H1 (cell line): ENCODE data around the gene AAMDC. TPM values are rescaled to one million over a fixed set of nuclear protein-coding genes. Genes with fewer than 3 reads are reported as not detected.

Experiments
- CTCF ChIA-PET: fragments of 300-600 bp; sonication (Branson Sonifier 250); formaldehyde crosslinking; loops from one replicate; lab custom pipeline; 2021; ENCODE audit not compliant: partially characterized antibody; lab: Charles Lee
- POLR2A ChIA-PET: fragments of 300-600 bp; sonication (Branson Sonifier 250); formaldehyde crosslinking; loops from one replicate; lab custom pipeline; 2021; ENCODE audit warnings: inconsistent platforms; ENCODE audit not compliant: partially characterized antibody; lab: Charles Lee
- DNase-seq, 2 experiments: peaks; one replicate each; pipeline versions ENCODE4 v3.0.0 to v3.0.0-alpha.2; 2010 to 2022; ENCODE audit warnings: low spot score in 2 of 2, low read depth in 1 of 2, mixed read lengths in 1 of 2
- FAIRE-seq: peaks from 2 replicates; lab custom pipeline; 2011; peaks lifted over from hg19 to GRCh38; lab: Jason Lieb, UNC
- H2AFZ ChIP-seq: 2 replicates; pipeline ENCODE4 v1.8.1; 2012; ENCODE audit warnings: low read length, inconsistent platforms
- H2AK5ac ChIP-seq: 2 replicates; pipeline ENCODE4 v1.6.1; 2013; ENCODE audit warnings: low read depth, low read length
- H2BK120ac ChIP-seq: replicated peaks from 2 replicates; pipeline ENCODE3; 2013; ENCODE audit warnings: low read depth, low read length, inconsistent platforms
- H2BK12ac ChIP-seq: 2 replicates; pipeline ENCODE4 v1.6.1; 2013; ENCODE audit warnings: low read depth, low read length
- H2BK15ac ChIP-seq: 2 replicates; pipeline ENCODE4 v1.6.1; 2013; ENCODE audit warnings: low read length
- H2BK20ac ChIP-seq: 2 replicates; pipeline ENCODE4 v1.6.1; 2013; ENCODE audit warnings: low read length
- H2BK5ac ChIP-seq: 2 replicates; pipeline ENCODE4 v1.6.1; 2013; ENCODE audit warnings: low read depth, low read length
- H3K14ac ChIP-seq: 2 replicates; pipeline ENCODE4 v1.6.1; 2013; ENCODE audit warnings: inconsistent platforms; ENCODE audit not compliant: insufficient read length
- H3K18ac ChIP-seq: 2 replicates; pipeline ENCODE4 v1.6.1; 2013; ENCODE audit warnings: low read length; ENCODE audit errors: extremely low read depth
- H3K23ac ChIP-seq: 2 replicates; pipeline ENCODE4 v1.6.1; 2013; ENCODE audit warnings: inconsistent platforms; ENCODE audit not compliant: insufficient read length
- H3K23me2 ChIP-seq: 2 replicates; pipeline ENCODE4 v1.6.1; 2013; ENCODE audit warnings: low read depth, low read length
- H3K27ac ChIP-seq: 2 replicates; pipeline ENCODE4 v1.6.1; 2011; ENCODE audit warnings: low read depth, low read length, inconsistent platforms
- H3K27me3 ChIP-seq, 4 experiments: replicated peaks in 1 of 4; 1 replicate in 1 of 4; 2 replicates in 3 of 4; pipeline versions ENCODE4 v1.6.1 to v1.8.1; 2011 to 2013; ENCODE audit warnings: low read length in 3 of 4, mild to moderate bottlenecking in 3 of 4, inconsistent platforms in 2 of 4, mixed read lengths in 2 of 4, moderate library complexity in 1 of 4; ENCODE audit not compliant: control insufficient read depth in 3 of 4, insufficient read depth in 3 of 4; ENCODE audit errors: extremely low read depth in 1 of 4
- H3K36me3 ChIP-seq, 4 experiments: 2 replicates each; pipeline versions ENCODE4 v1.6.1 to v1.8.1; 2011 to 2013; ENCODE audit warnings: mild to moderate bottlenecking in 4 of 4, low read length in 3 of 4, moderate library complexity in 2 of 4, control low read depth in 1 of 4, inconsistent platforms in 1 of 4; ENCODE audit not compliant: insufficient read depth in 4 of 4, control insufficient read depth in 2 of 4
- H3K4ac ChIP-seq: replicated peaks from 2 replicates; pipeline ENCODE3; 2013; ENCODE audit warnings: low read length, low read depth, mixed read lengths, inconsistent platforms; ENCODE audit not compliant: insufficient read length
- H3K4me1 ChIP-seq, 4 experiments: replicated peaks in 1 of 4; 1 replicate in 1 of 4; 2 replicates in 3 of 4; pipeline versions ENCODE4 v1.6.1 to v1.8.1; 2011 to 2013; ENCODE audit warnings: low read length in 3 of 4, inconsistent platforms in 2 of 4, mixed read lengths in 1 of 4; ENCODE audit not compliant: insufficient read depth in 4 of 4, control insufficient read depth in 3 of 4
- H3K4me2 ChIP-seq, 2 experiments: 2 replicates each; pipeline versions ENCODE4 v1.6.1 to v1.8.1; 2011 to 2013; ENCODE audit warnings: low read depth in 2 of 2, low read length in 2 of 2, control low read depth in 1 of 2, inconsistent platforms in 1 of 2, mild to moderate bottlenecking in 1 of 2; ENCODE audit not compliant: insufficient read depth in 1 of 2
- H3K4me3 ChIP-seq, 4 experiments: fragments of 200-600, 300-600 bp in 1 of 4; sonication (generic), shearing (Covaris generic), sonication (Bioruptor Twin) in 1 of 4; 2 replicates each; pipeline versions ENCODE4 v1.5.1 to v1.8.1; 2011 to 2016; ENCODE audit warnings: low read length in 4 of 4, low read depth in 3 of 4, control low read depth in 2 of 4, inconsistent platforms in 2 of 4, mild to moderate bottlenecking in 2 of 4, mixed read lengths in 1 of 4, moderate library complexity in 1 of 4; ENCODE audit not compliant: insufficient read depth in 2 of 4; ENCODE audit errors: extremely low read depth in 1 of 4
- H3K56ac ChIP-seq: replicated peaks from 2 replicates; pipeline ENCODE3; 2013; ENCODE audit warnings: low read depth, mild to moderate bottlenecking, mixed read lengths, low read length, inconsistent platforms; ENCODE audit not compliant: insufficient read length
- H3K79me1 ChIP-seq: 2 replicates; pipeline ENCODE4 v1.6.1; 2013; ENCODE audit warnings: low read depth, low read length, control low read depth
- H3K79me2 ChIP-seq, 2 experiments: 2 replicates each; pipeline versions ENCODE4 v1.6.1 to v1.8.1; 2012 to 2013; ENCODE audit warnings: low read length in 2 of 2, mild to moderate bottlenecking in 2 of 2, inconsistent platforms in 1 of 2; ENCODE audit not compliant: insufficient read depth in 2 of 2, control insufficient read depth in 1 of 2
- H3K9ac ChIP-seq, 4 experiments: replicated peaks in 1 of 4; 1 replicate in 1 of 4; 2 replicates in 3 of 4; pipeline versions ENCODE4 v1.6.1 to v1.8.1; 2011 to 2013; ENCODE audit warnings: low read depth in 3 of 4, low read length in 3 of 4, control low read depth in 2 of 4, mild to moderate bottlenecking in 2 of 4, moderate library complexity in 2 of 4, inconsistent platforms in 1 of 4; ENCODE audit errors: extremely low read depth in 1 of 4
- H3K9me3 ChIP-seq, 2 experiments: 2 replicates each; pipeline versions ENCODE4 v1.6.1 to v1.8.1; 2012 to 2013; ENCODE audit warnings: mild to moderate bottlenecking in 2 of 2, moderate library complexity in 2 of 2, control low read depth in 1 of 2, inconsistent platforms in 1 of 2, low read depth in 1 of 2, low read length in 1 of 2, mixed read lengths in 1 of 2; ENCODE audit not compliant: insufficient read depth in 2 of 2
- H4K20me1 ChIP-seq, 2 experiments: replicated peaks in 1 of 2; 2 replicates each; pipeline versions ENCODE3 to v1.8.1; 2011 to 2013; ENCODE audit warnings: inconsistent platforms in 2 of 2, low read length in 2 of 2, mild to moderate bottlenecking in 1 of 2; ENCODE audit not compliant: insufficient read depth in 2 of 2, control insufficient read depth in 1 of 2
- H4K5ac ChIP-seq: 2 replicates; pipeline ENCODE4 v1.6.1; 2013; ENCODE audit warnings: low read length, low read depth, mixed read lengths, inconsistent platforms; ENCODE audit not compliant: insufficient read length
- H4K8ac ChIP-seq: 2 replicates; pipeline ENCODE4 v1.8.0; 2013; ENCODE audit warnings: mild to moderate bottlenecking, moderate library complexity, low read length, inconsistent platforms; ENCODE audit not compliant: insufficient read depth; ENCODE audit errors: extremely low read depth
- H4K91ac ChIP-seq: replicated peaks from 2 replicates; pipeline ENCODE3; 2013; ENCODE audit warnings: low read length, mixed read lengths, inconsistent platforms; ENCODE audit not compliant: insufficient read length
- ASH2L ChIP-seq: fragments of 200-600, 300-600 bp; sonication (generic); IDR thresholded peaks from one replicate; pipeline ENCODE4 v1.7.1; 2017; ENCODE audit warnings: low read length
- CEBPB ChIP-seq: IDR thresholded peaks from 2 replicates; pipeline ENCODE4 v1.6.1; 2012; ENCODE audit warnings: low read depth, low read length
- EZH2 ChIP-seq: fragments of 200-600 bp; sonication (generic); IDR thresholded peaks from 2 replicates; pipeline ENCODE4 v1.7.1; 2012; ENCODE audit warnings: low read depth, mild to moderate bottlenecking, moderate library complexity, low read length, inconsistent platforms; ENCODE audit not compliant: severe bottlenecking
- JUND ChIP-seq: IDR thresholded peaks from 2 replicates; pipeline ENCODE4 v1.6.1; 2011; ENCODE audit warnings: mild to moderate bottlenecking, improper control_type of control experiment, low read length
- KDM1A ChIP-seq: fragments of 200-600, 300-600 bp; sonication (generic); IDR thresholded peaks from 2 replicates; pipeline ENCODE4 v1.7.1; 2016; ENCODE audit warnings: mild to moderate bottlenecking, low read length, borderline replicate concordance
- MAFK ChIP-seq: IDR thresholded peaks from 2 replicates; pipeline ENCODE4 v1.6.1; 2012; ENCODE audit warnings: low read depth, mild to moderate bottlenecking, improper control_type of control experiment, low read length
- RFX5 ChIP-seq: IDR thresholded peaks from 2 replicates; pipeline ENCODE4 v1.6.1; 2011; ENCODE audit warnings: low read depth, low read length, improper control_type of control experiment, borderline replicate concordance
- RNF2 ChIP-seq: fragments of 200-900, 300-1000 bp; sonication (generic); IDR thresholded peaks from 2 replicates; pipeline ENCODE4 v1.7.1; 2016; ENCODE audit warnings: borderline replicate concordance, low read depth, mild to moderate bottlenecking, antibody characterized with exemption, low read length; ENCODE audit not compliant: poor library complexity, severe bottlenecking; ENCODE audit errors: missing control alignments
- RXRA ChIP-seq: IDR thresholded peaks from 2 replicates; pipeline ENCODE4 v1.6.1; 2011; ENCODE audit warnings: low read depth, mild to moderate bottlenecking, low read length, moderate library complexity; ENCODE audit not compliant: insufficient read depth
- SAP30 ChIP-seq: fragments of 300-600 bp; sonication (generic); IDR thresholded peaks from 2 replicates; pipeline ENCODE4 v1.7.1; 2012; ENCODE audit warnings: low read length, moderate library complexity, mild to moderate bottlenecking, inconsistent platforms; ENCODE audit not compliant: insufficient read depth, insufficient replicate concordance
- SIX5 ChIP-seq: IDR thresholded peaks from 2 replicates; pipeline ENCODE4 v1.6.1; 2011; ENCODE audit warnings: mild to moderate bottlenecking, low read depth, low read length
- TBP ChIP-seq: IDR thresholded peaks from 2 replicates; pipeline ENCODE4 v1.6.1; 2011; ENCODE audit warnings: low read depth, low read length, improper control_type of control experiment
- WGBS, 2 experiments: shearing (Covaris generic) in 1 of 2; methylation state at CpG; one replicate each; pipeline versions ENCODE4 v1.1.6 to v1.1.7; 2013 to 2015; ENCODE audit warnings: low lambda C conversion rate in 2 of 2, mixed read lengths in 2 of 2, inconsistent platforms in 1 of 2, low coverage in 1 of 2, missing lambda C conversion rate in 1 of 2; ENCODE audit not compliant: insufficient replicate concordance in 2 of 2, insufficient coverage in 1 of 2, insufficient read length in 1 of 2; ENCODE audit errors: extremely low coverage in 1 of 2, missing lambda C conversion rate in 1 of 2; 5-methylcytosine and 5-hydroxymethylcytosine counted together
- polyA plus RNA-seq, 7 experiments: library from polyadenylated mRNA; depleted of rRNA in 3 of 7; stranded (reverse) in 5 of 7; unstranded in 2 of 7; fragments of >200 nt in 5 of 7; fragments of 200-250 nt in 2 of 7; gene quantifications; 1 replicate in 5 of 7; 2 replicates in 1 of 7; 4 replicates in 1 of 7; pipeline versions ENCODE4 v1.2.1 to v1.2.3, GENCODE V29; 2011 to 2013; ENCODE audit warnings: missing spikeins in 2 of 7, mixed read lengths in 2 of 7
- total RNA-seq: library from RNA; stranded (reverse); fragmentation: NEBNext Ultra II Directional; extraction: Animal tissue kit (Norgen Biotek cat#: 25700); gene quantifications from 2 replicates; pipeline ENCODE4 v1.2.1, GENCODE V29; 2021
- TF ChIP-seq, protein P1 (sequence below): IDR thresholded peaks from 2 replicates; pipeline ENCODE4 v1.6.1; 2011; ENCODE audit warnings: low read length, improper control_type of control experiment

AAMDC gene
- total and polyA plus RNA-seq, 2 of the 8 experiments (the other 6 are each of a cell fraction or from before 2014, with no cell fraction given), result 17.2 to 19.5 TPM

DNA sequence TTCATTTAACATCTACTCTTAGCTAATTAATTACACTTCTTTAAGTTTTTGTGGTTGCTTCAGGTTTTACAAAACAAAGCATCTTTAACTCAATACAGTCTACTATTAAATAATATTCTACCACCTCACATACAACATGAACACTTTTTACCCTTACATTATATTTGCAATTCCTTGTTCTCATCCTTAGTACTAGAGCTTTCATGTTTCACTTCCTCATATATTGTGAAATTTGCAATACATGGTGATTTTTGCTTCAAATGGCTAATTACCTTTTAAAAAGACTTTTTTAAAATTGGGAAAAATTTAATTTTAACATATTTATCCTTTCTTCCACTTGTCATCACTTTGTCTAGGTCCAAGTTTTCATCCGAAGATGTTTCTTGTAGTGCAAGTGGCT is 37.9 kb upstream of the AAMDC start:
- Histone ChIP-seq H4K91ac (no peak overlapping the region), H2BK120ac (no peak overlapping the region), H2AFZ (no peak overlapping the region), H4K8ac (no peak overlapping the region), H3K4me2 (no peak overlapping the region), H2BK20ac (no peak overlapping the region), H4K5ac (no peak overlapping the region), H3K79me2 (peaks cover 0 to 92% of the 10 kb centered on the region in 2 experiments; a peak in 3 of 4 replicates), H3K9ac (no peak overlapping the region), H3K23me2 (no peaks in the 10 kb centered on the region), H3K9me3 (no peaks in the 10 kb centered on the region), H3K4ac (no peak overlapping the region), H3K23ac (no peak overlapping the region), H2BK5ac (no peak overlapping the region), H3K36me3 (no peaks in the 10 kb centered on the region; a peak in 1 of 8 replicates), H3K14ac (no peak overlapping the region), H2AK5ac (no peak overlapping the region), H3K18ac (no peak overlapping the region), H2BK15ac (no peak overlapping the region), H3K27me3 (no peaks in the 10 kb centered on the region), H3K27ac (no peak overlapping the region), H2BK12ac (no peak overlapping the region), H3K56ac (no peak overlapping the region), H3K4me3 (no peak overlapping the region), H3K4me1 (peaks cover 0 to 2% (median under 1%) of the 10 kb centered on the region in 4 experiments; a peak in 2 of 7 replicates), H4K20me1 (peaks cover 10 to 13% of the 10 kb centered on the region in 2 experiments), H3K79me1 (peaks cover 7% of the 10 kb centered on the region)
- WGBS, 2 experiments, result 97% methylated on average over 1 of the region's 1 CpG; no CpG with 5 or more reads in 1 of the 2 experiments
- ChIA-PET CTCF (no interaction called here), POLR2A (interaction anchor here (0.8 to 0.9 kb wide), 2 partner anchors 11 to 15 kb away, joined by 3 read pairs; no protein-coding TSS in a partner anchor)
- no peak for DNase-seq
- no peak for FAIRE-seq
- TF ChIP-seq RXRA, result no peak
- TF ChIP-seq KDM1A, result no peak
- no peak for TF ChIP-seq RFX5
- TF ChIP-seq SIX5, result no peak
- TF ChIP-seq TBP, result no peak
- no peak for TF ChIP-seq MAFK
- TF ChIP-seq EZH2, result no peak
- no peak for TF ChIP-seq ASH2L
- TF ChIP-seq CEBPB, result no peak
- TF ChIP-seq SAP30, result no peak
- no peak for TF ChIP-seq JUND
- TF ChIP-seq, protein P1, sequence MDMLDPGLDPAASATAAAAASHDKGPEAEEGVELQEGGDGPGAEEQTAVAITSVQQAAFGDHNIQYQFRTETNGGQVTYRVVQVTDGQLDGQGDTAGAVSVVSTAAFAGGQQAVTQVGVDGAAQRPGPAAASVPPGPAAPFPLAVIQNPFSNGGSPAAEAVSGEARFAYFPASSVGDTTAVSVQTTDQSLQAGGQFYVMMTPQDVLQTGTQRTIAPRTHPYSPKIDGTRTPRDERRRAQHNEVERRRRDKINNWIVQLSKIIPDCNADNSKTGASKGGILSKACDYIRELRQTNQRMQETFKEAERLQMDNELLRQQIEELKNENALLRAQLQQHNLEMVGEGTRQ, result no peak
- no peak for TF ChIP-seq RNF2
